GM18498 (cell line): Measurements from ENCODE around the gene DDX47.
"Not testable (repeated sequence)": the region's sequence is repeated elsewhere in the genome, so short reads cannot be mapped to it uniquely, and the experiment has no call there.

ENCODE experiments used
- ATAC-seq: cut with Tn5 transposase; IDR thresholded peaks from one replicate; pipeline ENCODE4 v1.9.1; 2021; ENCODE audit warnings: mild to moderate bottlenecking, moderate library complexity; ENCODE audit not compliant: unreplicated experiment

Gene DDX47

GRCh38 chr12:12796928-12797793 lies 16.0 kb upstream of the DDX47 start:
- no peak for ATAC-seq

GRCh38 chr12:12797794-12798152 lies 15.4 kb upstream of the DDX47 start:
- no peak for ATAC-seq

DNA sequence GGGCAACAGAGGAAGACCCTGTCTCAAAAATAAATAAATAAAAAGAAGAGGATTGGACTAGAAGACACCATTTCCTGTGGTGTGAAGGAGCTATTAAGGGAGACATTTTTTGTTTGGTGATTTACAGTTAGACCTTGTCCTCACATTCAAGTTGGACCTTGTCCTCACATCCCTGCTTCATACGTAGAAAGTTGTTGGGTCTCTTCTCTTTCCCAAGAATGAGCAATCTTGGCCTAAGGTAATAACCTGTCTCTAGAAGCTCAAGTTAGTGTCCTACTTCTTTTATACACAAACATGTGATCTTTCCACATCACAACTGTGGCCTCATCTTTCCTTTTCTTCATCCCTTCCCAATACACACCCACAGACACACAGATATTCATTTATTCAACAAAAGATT lies 14.7 kb upstream of the DDX47 start:
- no peak for ATAC-seq

- ATAC-seq = no peak
These were observed 13.8 kb upstream of the DDX47 start for GRCh38 chr12:12799163-12799920.

- ATAC-seq = no peak
These were observed 12.6 kb upstream of the DDX47 start for GRCh38 chr12:12800406-12801180.

GRCh38 chr12:12801656-12802055 lies 11.5 kb upstream of the DDX47 start:
- ATAC-seq = not testable (repeated sequence)

- peak; percentile 91 for ATAC-seq
These were observed 10.0 kb upstream of the DDX47 start for GRCh38 chr12:12803186-12803585.

DNA sequence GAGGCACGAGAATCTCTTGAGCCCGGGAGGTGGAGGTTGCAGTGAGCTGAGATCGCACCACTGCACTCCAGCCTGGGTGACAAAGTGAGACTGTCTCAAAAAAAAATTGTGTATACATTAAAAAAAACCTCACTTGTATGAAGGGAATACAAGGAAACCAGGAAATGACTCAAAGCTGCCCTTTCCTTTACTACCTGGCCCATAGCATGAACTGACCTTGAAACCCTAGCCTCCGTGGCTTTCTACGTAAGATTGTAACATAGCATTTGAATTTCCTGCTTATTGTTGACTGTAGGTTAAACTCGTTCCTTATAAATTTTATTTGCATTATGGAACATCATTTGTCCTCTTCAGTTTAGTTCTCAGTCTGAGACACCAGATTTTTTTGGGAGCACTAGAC lies 9.1 kb upstream of the DDX47 start:
- ATAC-seq = no peak

GRCh38 chr12:12804432-12804886 lies 8.7 kb upstream of the DDX47 start:
- ATAC-seq = no peak

- ATAC-seq = no peak
These were observed 6.2 kb upstream of the DDX47 start for GRCh38 chr12:12806784-12807516.

GRCh38 chr12:12807517-12807903 lies 5.6 kb upstream of the DDX47 start:
- not testable (repeated sequence) for ATAC-seq

- peak; percentile 70 for ATAC-seq
These were observed 5.0 kb upstream of the DDX47 start for GRCh38 chr12:12807970-12808702.

- ATAC-seq = no peak
These were observed 2.6 kb upstream of the DDX47 start for GRCh38 chr12:12810553-12811021.

GRCh38 chr12:12811343-12811742 lies 1.8 kb upstream of the DDX47 start:
- ATAC-seq = no peak

DNA sequence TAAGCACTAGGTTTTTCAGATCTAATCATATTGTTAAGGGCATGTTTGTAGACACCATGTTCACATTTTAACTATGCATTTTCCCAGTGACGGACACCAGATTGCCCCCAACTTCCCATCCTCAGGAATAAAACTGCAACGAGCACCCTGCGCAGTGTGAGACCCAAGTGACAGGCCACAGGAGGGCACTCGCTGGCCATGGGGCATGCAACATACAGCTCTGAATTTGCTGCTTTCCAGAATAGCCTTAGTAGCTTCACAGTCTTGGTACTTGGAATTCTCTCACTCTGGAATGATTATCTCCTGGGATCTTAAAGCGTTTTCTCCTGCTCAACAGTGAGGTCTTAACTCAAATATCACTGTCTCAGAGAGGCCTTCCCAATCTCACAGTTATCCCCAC lies 972 bp upstream of the DDX47 start:
- no peak for ATAC-seq

DNA sequence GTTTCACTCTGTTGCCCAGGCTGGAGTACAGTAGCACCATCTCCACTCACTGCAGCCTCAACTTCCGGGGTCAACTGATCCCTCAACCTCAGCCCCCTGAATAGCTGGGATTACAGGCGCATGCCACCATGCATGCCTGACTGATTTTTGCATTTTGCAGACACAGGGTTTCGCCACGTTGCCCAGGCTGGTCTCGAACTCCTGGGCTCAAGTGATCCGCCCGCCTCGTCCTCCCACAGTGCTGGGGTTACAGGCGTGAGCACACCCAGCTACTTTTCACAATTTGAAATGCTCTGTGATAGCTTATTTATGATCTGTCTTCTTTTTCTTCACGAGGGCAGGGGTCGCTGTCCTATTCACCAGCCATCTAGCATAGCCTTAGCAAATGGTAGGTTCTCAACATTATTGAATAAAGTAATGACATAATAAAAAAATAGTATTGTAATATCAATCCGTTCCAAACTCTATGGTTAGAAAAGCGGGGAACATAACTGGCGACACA lies 477 bp upstream of the DDX47 start:
- no peak for ATAC-seq

- peak; percentile 48 for ATAC-seq
These were observed 4.5 kb downstream of the DDX47 start for GRCh38 chr12:12817616-12818015.

DNA sequence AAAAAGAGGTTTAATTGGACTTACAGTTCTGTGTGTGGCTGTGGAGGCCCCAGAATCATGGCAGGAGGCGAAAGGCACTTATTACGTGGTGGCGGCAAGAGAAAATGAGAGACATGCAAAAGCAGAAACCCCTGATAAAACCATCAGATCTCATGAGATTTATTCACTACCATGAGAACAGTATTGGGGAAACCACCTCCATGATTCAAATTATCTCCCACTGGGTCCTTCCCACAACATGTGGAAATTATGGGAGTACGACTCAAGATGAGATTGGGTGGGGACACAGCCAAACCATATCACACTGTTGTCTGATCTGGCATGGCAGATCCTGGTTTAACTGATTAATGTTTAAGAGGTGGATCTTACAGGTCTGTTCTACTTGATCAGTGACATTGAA lies 5.6 kb downstream of the DDX47 start:
- no peak for ATAC-seq

DNA sequence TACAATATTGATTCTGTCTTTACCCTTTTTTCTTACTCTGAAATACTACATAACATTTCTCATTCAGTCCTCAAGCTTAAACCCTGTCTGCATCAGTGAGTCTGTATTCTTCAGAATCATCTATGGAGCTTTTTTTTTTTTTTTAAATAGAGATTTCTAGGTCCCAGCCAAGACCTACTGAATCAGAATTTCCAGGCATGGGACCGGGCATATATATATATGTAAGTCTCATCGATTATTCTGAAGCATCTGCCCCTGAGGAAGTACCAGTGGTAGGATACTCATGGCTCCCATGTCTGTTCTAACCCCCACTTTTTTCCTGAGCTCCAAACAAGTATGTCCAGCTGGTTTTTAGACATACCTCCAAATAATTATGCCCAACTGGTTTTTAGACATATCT lies 6.1 kb downstream of the DDX47 start:
- no peak for ATAC-seq
